ENCODE data around the gene FNDC3A. TPM values are rescaled to one million over a fixed set of nuclear protein-coding genes. Genes with fewer than 3 reads are reported as not detected.

Gene FNDC3A
- polyA plus RNA-seq, 1 of the 3 experiments (the other 2 are of a cell fraction) = 27.7 TPM

DNA sequence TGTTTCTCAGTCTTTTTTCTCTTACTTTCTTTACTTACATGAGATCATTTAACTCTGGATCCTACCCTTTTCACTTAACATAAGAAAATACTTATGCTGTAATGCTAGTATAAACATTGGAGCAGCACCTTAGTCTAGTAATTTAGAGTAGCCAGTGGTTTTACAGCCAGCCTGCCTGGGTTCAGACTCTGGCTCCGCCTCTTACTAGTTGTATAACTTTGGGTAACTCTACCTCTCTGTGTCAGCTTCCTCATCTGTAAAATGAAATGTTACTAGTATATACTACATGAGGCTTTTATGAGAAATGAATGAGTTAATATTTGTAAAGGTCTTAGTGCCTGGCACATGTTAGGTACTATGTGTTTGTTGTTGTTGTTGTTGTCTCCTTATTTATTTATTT, 277.6 kb downstream of the FNDC3A start:
- H2AFZ ChIP-seq (ENCODE audit: low read depth) = no peak overlapping the region
- H3K27ac ChIP-seq (ENCODE audit: low read depth in 2 of 2, low read length in 1 of 2) = no peak overlapping the region
- H3K36me3 ChIP-seq (replicated peaks in 1 of 2; ENCODE audit: control insufficient read depth in 1 of 2, insufficient read depth in 2 of 2, low read length in 1 of 2) = peaks cover 41 to 42% of the 10 kb centered on the region in 2 experiments
- peaks cover 19% of the 10 kb centered on the region; the same call in 1 of the 2 replicates for H3K79me2 ChIP-seq (ENCODE audit: insufficient read depth)
- no peaks in the 10 kb centered on the region for H3K9me2 ChIP-seq
- no peak for DNase-seq
- no peak overlapping the region for H3K9ac ChIP-seq
- H3K4me1 ChIP-seq (ENCODE audit: control insufficient read depth in 1 of 2, insufficient read depth in 2 of 2, low read depth in 1 of 2, low read length in 1 of 2) = peaks cover 0 to 4% of the 10 kb centered on the region in 2 experiments; a peak in 2 of 4 replicates
- peaks cover 8% of the 10 kb centered on the region for H3F3A ChIP-seq (replicated peaks; ENCODE audit: insufficient read depth)
- 100% methylated on average over 1 of the region's 1 CpG for WGBS (ENCODE audit: low lambda C conversion rate)
- no peak for TF ChIP-seq FOSL2 (IDR thresholded peaks at IDR 0.05; ENCODE audit: borderline replicate concordance, low read depth)
- no peak for TF ChIP-seq ELF1 (IDR thresholded peaks at IDR 0.05)
- TF ChIP-seq, protein P1, sequence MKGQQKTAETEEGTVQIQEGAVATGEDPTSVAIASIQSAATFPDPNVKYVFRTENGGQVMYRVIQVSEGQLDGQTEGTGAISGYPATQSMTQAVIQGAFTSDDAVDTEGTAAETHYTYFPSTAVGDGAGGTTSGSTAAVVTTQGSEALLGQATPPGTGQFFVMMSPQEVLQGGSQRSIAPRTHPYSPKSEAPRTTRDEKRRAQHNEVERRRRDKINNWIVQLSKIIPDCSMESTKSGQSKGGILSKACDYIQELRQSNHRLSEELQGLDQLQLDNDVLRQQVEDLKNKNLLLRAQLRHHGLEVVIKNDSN (IDR thresholded peaks at IDR 0.05; ENCODE audit: borderline replicate concordance, low read depth) = no peak
- TF ChIP-seq, protein P2, sequence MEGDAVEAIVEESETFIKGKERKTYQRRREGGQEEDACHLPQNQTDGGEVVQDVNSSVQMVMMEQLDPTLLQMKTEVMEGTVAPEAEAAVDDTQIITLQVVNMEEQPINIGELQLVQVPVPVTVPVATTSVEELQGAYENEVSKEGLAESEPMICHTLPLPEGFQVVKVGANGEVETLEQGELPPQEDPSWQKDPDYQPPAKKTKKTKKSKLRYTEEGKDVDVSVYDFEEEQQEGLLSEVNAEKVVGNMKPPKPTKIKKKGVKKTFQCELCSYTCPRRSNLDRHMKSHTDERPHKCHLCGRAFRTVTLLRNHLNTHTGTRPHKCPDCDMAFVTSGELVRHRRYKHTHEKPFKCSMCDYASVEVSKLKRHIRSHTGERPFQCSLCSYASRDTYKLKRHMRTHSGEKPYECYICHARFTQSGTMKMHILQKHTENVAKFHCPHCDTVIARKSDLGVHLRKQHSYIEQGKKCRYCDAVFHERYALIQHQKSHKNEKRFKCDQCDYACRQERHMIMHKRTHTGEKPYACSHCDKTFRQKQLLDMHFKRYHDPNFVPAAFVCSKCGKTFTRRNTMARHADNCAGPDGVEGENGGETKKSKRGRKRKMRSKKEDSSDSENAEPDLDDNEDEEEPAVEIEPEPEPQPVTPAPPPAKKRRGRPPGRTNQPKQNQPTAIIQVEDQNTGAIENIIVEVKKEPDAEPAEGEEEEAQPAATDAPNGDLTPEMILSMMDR (IDR thresholded peaks at IDR 0.05) = no peak
- no peak for TF ChIP-seq RCOR1 (IDR thresholded peaks at IDR 0.05; ENCODE audit: low read length)
- TF ChIP-seq, protein P3, sequence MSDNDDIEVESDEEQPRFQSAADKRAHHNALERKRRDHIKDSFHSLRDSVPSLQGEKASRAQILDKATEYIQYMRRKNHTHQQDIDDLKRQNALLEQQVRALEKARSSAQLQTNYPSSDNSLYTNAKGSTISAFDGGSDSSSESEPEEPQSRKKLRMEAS (IDR thresholded peaks at IDR 0.05; ENCODE audit: low read depth) = no peak
- TF ChIP-seq TCF12 (IDR thresholded peaks at IDR 0.05) = no peak
- TF ChIP-seq GATA2 (CRISPR knock-in tag; IDR thresholded peaks at IDR 0.05) = no peak
- no peak for TF ChIP-seq CHD2 (IDR thresholded peaks at IDR 0.05; ENCODE audit: low read length, partially characterized antibody)
- TF ChIP-seq FOXM1 (IDR thresholded peaks at IDR 0.05; ENCODE audit: low read depth) = no peak
- no peak for TF ChIP-seq TAF1 (IDR thresholded peaks at IDR 0.05; ENCODE audit: borderline replicate concordance, low read depth, low read length)
- no peak for TF ChIP-seq RXRA (IDR thresholded peaks at IDR 0.05; ENCODE audit: borderline replicate concordance, low read depth)
- TF ChIP-seq, protein P4, sequence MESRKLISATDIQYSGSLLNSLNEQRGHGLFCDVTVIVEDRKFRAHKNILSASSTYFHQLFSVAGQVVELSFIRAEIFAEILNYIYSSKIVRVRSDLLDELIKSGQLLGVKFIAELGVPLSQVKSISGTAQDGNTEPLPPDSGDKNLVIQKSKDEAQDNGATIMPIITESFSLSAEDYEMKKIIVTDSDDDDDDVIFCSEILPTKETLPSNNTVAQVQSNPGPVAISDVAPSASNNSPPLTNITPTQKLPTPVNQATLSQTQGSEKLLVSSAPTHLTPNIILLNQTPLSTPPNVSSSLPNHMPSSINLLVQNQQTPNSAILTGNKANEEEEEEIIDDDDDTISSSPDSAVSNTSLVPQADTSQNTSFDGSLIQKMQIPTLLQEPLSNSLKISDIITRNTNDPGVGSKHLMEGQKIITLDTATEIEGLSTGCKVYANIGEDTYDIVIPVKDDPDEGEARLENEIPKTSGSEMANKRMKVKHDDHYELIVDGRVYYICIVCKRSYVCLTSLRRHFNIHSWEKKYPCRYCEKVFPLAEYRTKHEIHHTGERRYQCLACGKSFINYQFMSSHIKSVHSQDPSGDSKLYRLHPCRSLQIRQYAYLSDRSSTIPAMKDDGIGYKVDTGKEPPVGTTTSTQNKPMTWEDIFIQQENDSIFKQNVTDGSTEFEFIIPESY (IDR thresholded peaks at IDR 0.05; ENCODE audit: borderline replicate concordance, low read depth) = no peak
- TF ChIP-seq MEF2A (IDR thresholded peaks at IDR 0.05; ENCODE audit: borderline replicate concordance, low read depth) = no peak
- TF ChIP-seq EZH2phosphoT487 (IDR thresholded peaks at IDR 0.05; ENCODE audit: borderline replicate concordance, low read depth) = no peak
- H4K20me1 ChIP-seq (ENCODE audit: insufficient read depth) = no peaks in the 10 kb centered on the region
- ChIA-PET CTCF (no interaction called here), POLR2A (no interaction called here)
- no peak overlapping the region for H3K4me2 ChIP-seq
- H3K4me3 ChIP-seq (ENCODE audit: low read depth in 2 of 2, low read length in 1 of 2) = no peak overlapping the region
- no peaks in the 10 kb centered on the region for H3K27me3 ChIP-seq (ENCODE audit: insufficient read depth)
- H3K9me3 ChIP-seq = no peaks in the 10 kb centered on the region

All from SK-N-SH (cell line).